DLD1 (cell line): Measurements from ENCODE around the gene MOBP.

Experiments used
- in situ Hi-C: cut with HindIII; loops from 2 replicates; pipeline ENCODE4 v1.10.0; 2017; ENCODE audit warnings: low sequenced_read_pairs

The MOBP gene

DNA sequence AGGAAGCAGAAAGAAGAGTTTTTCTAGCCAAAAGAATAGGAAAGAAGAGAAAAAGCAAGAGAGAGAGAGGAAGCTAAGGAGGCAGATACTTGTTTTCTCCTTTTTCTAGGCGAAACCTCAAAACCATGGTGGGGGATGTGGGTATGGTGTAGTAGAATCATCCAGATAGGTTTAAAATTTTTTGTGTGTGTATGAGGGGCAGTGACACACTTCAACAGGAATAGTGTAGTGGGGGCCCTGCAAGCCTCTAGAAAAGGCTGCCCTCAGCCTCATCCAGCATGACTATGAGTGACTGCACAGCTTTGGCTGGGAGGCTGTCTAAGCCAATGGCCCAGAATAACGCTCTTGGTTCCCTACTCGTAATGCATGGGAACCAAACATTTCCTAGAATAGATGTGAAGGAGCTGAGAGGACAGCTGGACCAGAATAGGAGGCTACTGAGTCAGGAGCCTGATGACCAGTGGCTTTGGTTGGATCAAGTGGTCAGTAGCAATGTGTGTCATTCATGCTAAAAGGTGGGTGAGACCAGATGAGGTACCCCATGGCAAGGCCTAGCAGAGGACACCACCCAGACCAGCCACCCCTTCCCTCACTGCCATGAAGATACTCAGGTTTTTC, 24.4 kb downstream of the MOBP start:
- in situ Hi-C loops, result no loop called here

DNA sequence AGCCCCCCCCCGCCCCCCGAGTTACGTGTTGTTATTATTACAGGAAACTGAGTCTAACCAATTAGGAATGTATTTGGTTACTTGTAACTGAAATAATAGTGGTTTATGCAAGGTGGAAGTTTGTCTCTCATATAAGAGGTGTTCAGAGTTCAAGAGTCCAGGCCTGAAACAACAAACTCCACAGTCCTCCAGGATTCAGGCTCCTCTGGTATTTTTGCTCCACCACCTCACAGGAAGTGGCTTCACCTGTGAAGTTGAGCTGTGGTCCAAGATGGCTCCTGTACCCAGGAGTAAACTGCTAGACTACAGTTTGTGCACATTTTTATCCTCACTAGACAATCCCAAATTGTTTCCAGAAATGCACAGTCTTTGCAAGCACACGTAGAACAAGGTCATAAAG, 27.3 kb downstream of the MOBP start:
- in situ Hi-C loops, result no loop called here

DNA sequence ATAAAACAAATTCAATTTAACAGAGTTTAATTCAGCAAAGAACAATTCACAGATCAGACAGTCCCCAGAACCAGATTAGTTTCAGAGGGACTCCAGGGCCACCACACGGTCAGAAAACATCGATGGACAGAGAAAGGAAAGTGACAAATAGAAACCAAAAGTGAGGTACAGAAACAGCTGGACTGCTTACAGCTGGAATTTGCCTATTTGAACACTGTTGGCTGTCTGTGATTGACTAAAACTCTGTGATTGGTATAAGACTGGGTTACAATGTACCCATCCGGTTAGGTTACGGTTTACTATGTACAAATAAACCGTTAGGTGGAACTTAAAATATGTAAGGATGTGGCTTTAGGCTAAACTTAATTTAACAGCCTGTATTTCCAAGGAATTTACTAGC, 30.3 kb downstream of the MOBP start:
- in situ Hi-C loops, result no loop called here

DNA sequence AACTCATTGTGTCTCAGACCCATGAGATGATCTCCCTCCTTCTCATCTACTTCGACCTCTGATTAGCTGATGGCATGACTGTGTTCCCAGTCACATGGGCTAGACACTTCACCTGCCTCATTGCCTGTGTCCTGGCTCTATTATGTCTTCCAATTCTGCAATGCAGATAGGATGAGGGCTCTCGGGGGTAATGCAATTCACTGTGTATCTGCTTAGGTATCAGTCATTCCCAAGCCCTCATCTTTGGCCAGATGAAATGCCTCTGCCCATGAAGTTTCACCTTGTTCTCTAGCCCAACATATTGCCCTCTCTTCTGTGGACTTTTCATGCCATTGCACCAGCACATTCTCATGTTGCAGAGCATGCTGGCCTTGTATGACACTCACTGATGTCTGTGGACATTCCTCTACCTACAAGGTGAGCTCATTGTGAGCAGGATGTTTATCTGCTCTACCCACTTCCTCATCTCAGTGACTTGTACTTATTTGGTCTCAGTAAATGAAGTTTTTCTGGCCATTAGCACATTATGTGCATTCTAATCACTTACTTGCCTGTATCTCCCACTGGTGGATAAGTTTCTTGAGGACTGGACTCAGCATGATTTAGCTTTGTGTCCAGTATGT, 32.3 kb downstream of the MOBP start:
- in situ Hi-C loops, result no loop called here

DNA sequence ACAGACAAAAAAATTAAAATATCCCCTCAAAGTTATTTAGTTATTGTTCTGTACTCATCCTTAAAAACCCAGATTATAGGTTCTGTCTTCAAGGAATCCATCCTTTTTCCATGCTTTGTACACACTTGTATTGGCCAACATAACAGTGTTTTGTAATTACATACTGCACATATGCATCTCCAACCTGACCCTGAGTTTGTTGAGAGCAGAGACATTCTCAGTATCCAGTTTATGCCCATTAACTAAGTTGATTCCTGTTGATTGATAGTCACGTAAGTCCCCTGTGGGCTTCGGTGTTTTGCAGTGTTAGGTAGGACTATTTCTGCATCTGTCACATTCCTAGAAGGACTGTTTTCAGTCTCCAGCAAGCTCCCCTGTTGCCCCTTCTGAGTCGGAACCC, 33.6 kb downstream of the MOBP start:
- in situ Hi-C loops, result no loop called here

DNA sequence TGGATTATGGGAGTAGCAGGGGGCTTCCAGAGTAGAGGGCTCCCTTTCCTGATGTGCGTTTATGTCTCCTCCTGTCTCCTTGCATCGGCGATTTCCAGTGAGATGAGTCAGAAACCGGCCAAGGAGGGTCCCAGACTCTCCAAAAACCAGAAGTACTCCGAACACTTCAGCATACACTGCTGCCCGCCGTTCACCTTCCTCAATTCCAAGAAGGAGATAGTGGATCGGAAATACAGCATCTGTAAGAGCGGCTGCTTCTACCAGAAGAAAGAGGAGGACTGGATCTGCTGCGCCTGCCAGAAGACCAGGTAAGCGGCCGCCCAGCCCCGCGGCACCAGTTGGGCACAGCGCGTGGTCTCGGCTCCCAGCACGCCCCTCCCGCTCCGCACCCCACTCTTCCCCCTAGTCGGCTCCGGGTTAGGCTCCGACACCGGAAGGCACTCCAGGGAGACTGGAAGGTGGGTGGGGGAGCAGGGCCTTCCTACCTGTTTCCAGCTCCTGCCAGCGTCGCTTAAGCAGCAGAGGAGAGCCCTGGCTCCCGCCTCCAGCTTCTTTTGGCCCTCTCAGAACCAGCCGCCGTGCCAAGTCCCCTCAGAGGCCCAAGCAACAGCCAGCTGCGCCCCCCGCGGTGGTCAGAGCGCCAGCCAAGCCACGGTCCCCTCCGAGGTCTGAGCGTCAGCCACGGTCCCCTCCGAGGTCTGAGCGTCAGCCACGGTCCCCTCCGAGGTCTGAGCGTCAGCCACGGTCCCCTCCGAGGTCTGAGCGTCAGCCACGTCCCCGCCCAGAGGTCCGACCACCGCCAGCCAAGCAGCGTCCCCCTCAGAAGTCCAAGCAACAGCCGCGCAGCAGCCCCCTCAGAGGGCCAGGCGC, 34.7 kb downstream of the MOBP start:
- in situ Hi-C loops, result no loop called here

DNA sequence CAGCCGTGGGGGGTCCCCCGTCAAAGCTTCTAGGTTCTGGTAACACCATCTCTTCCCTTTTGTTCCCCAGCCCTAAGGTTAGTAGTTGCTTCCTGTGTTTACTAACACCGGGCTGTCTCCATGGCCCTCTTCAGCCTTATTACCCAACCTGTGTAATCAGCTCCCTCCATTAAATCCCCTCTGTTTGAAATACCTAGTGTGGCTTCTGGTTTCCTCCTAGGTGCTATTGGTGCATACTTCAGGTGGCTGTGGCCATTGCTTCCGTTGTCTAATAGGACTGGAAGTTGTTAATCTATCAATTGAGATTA, 35.3 kb downstream of the MOBP start:
- in situ Hi-C loops, result no loop called here

DNA sequence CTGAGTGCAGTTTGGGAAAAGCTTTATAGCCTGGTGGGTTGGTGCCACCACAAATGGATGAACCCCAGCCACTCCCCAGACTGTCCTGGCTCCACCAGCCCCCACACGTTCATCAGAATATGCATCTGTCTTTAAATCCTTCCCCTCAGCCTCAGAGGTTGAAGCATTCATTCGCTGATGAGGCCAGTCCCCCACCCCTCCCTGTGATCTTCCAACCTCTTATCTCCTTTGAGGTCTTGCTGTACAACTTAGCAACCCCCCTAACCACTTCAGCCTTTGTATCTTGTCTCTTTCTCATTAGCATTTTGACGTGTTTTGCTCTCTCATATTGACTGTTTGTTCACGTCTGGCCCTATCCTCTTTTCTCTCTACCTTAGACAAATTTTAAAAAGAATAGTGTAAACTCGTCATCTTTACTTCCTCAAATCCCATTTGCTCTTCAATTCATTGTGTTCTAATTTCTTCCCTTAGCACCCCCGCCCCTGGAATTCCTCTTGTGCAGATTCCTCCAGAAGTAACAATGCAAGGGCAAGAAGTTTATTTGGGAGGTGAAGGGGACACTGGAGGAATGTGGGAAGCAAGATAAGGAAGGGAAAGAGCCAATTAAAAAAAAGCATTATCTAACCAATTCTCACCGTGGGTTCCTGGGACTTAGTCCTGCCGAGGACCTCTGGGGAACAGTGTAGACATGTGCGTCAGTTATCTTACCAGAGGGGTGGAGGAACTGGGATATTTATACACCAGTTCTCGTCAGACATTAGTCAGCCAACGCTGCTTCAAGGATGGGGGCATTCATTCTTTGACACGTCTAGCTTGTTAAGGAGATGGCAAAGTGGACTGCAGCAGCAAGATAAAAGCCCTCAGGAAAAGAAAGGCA, 38.6 kb downstream of the MOBP start:
- in situ Hi-C loops, result no loop called here

DNA sequence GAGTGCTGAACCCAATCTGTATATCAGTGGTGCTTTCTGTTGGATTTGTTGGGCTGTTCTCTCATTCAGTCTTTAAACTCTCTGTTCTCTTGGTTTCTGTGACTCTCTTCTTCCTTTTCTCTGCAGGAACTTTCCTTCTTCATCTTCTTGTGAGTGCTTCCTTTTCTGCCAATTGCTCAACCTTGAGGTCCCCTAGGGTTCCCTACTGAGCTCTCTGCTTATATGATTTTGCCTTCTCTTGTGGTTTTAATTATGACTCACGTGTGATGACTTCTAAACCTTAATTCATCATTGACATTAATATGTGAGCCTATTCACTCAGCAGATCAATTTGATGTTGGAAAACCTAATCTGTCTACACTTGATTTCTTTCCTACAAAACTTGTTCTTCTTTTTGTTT, 39.4 kb downstream of the MOBP start:
- in situ Hi-C loops, result no loop called here

DNA sequence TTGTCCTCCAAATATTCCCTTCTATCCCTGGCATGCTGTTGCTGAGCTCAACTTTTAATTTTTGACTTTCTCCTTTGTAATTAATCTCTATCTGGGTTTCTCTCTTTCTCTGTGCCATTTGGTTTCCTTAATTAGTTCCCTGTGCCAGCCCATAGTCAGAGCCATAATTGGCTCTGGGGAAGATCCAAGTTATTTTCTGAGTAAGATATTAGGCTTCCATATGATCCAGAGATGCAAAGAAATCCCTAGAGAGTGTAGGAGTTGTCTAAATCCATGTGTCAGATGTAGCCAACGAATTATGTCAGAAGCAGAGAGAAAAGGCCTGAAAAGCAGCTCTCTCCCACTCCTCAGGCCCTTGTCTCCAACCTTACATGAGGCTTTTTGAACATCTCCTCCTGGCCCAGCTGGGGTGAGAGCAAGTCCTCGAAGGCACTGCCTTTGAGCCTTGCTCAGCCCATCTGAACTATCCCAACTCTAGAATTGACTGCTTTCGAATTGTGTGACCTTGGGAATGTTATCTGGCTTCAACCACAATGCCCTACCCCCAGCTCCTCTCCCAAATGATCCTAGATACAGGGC, 46.4 kb downstream of the MOBP start:
- in situ Hi-C loops, result no loop called here

DNA sequence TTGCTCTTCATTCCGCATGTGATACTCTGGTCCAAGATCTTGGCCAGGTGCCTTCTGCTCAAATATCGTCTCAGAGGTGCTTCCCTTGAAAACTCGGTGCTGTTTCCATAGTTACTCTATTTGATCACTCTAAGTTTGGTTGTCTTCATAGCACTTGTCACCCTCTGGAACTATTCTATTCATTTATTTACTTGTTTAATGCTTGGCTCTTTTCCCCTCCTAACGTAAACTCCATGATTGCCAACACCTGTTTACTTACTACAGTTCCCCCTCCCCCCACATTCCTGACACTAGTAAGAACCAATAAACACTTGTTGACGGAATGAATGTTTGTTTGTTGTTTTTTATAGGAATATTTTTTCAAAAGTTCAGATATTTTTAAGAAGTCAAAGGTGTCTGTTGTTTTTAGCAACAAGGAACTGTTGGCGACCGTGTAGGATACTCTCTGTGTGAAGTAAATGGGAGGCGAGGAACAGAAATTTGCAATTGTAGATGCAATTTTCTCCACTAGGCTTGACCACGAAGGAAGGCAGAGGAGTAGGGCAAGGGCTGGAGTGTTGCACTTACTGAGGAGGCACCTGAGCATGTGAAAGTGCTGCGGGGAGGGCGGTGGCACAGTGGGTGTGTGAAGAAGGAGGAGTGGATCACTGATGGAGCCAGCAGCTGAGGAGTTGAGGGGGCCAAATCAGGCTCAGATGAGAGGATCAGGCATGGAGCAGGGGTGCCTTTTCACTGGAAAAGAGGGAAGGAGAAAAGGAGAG, 48.4 kb downstream of the MOBP start:
- in situ Hi-C loops, result no loop called here

DNA sequence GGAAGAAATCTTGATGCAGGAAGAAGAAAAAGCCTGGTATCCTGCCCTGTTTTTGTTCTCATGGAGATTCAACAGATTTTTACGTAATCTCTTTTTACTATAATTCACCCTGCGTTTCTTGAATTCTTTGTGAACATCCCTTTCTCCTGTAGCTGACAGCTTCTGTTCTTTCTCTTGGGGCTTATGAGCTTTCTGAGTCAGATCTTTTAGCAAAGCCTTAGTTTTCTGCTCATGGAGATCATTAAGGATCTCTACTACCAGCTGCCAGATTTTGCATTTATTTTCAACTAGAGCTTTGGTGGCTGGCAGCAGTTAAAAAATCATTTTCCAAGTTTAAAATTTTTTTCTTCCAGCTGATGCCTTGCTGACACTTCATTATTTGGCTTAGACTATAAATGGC, 51.6 kb downstream of the MOBP start:
- in situ Hi-C loops, result no loop called here

DNA sequence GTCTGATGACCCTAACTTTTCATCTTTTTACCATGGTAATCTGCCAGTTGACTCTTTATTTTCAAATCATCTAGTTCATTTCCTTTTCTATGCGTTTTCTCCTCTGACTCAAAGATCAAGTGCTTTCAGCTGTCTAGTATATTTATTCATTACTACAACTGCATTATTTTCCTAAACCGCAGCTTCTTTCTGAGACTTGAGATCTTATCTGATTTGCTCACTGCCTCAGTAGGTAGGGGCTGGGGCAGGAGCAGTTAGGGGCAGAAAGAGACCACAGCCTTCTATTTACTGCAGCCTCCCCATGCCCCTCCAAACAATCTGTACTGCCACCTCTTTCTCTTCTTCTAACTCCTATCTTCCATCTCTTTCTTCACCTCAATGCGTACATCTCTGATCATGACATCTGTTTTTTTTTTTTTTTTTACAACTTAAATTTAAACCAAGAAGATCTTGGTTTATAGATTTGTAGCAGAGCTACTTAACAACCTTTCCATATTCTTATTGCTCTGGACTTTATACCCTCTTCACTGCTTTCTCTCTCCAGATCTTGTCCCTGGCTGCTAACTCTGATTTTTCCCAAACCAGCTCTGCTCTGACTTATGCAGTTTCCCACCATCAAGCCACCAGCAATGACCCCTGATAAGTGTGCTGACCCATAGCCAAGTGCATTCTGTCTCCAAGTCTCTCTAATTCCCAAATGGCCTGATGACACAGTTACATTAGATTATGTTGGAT, 52.2 kb downstream of the MOBP start:
- in situ Hi-C loops, result no loop called here

DNA sequence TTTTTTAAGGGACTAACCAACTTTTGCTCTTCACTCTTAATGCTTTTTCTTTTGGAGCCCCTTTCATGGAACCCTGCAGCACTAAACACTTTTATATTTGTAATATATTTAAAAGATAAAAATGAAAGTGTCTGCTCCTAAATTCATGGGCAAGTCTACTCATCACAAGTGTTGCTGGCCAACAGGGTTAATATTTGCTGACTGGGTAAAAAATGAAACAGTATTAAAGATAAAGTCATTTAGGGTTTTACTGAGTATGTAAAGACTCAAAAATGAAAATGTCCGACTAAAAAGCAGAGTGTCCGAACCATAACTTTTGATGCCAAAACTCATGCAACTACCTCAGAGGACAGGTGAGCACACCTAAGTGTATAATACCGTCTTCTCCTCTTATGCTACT, 54.0 kb downstream of the MOBP start:
- in situ Hi-C loops, result no loop called here

DNA sequence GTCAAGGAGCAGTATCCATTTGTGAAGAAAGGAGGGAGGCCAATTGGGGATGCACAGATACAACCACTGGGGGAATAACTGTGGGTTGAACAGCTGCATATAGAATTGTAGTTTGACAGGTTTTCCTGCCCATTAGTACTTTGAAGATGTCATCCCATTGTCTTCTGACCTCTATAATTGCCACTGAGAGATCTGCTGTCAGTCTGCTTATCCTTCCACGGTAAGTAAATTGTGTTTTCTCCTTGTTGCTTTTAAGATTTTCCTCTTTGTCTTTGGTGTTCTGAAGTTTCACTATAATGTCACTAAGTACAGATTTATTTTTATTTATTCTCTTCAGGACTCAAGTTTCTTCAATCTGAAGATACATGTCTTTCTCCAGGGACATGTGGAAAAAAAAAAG, 56.6 kb downstream of the MOBP start:
- in situ Hi-C loops, result no loop called here

DNA sequence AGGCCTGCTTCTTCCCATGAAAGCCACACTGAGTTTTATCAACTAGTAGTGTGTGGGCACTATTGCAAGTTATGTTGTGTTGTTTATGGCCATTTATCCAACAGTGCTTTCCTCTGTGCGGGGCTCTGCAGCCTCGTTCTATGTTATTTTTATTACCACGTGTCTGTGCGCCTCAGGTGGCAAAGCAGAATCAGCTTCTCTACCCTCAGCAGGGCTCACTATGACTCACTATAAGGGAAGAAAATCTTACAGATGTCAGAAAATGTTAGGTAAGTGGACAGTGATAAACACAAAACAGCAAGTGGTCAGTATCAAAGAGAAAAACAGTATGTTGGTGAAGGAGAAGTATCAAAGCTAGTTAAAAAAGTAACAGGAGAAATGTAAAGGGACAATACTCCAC, 61.4 kb downstream of the MOBP start:
- in situ Hi-C loops, result no loop called here

DNA sequence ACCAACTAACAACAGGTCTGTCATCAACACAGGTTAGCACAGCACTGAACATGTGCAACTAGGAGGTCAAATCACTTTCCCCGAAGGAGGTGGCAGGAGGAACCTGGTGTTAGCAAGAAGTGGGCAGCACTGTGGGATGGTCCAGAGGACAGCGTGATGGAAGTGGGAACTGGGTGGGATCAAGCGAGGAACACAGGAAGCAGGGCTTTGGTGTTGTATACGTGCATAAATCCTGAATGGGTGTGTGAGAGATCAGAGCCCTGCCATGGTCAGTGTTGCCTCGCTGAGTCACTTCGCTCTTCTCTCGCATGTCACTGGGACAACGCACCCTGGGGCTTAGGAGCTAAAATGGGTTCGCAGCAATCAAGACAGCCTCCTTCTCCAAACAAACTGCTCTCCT, 62.1 kb downstream of the MOBP start:
- in situ Hi-C loops, result no loop called here

DNA sequence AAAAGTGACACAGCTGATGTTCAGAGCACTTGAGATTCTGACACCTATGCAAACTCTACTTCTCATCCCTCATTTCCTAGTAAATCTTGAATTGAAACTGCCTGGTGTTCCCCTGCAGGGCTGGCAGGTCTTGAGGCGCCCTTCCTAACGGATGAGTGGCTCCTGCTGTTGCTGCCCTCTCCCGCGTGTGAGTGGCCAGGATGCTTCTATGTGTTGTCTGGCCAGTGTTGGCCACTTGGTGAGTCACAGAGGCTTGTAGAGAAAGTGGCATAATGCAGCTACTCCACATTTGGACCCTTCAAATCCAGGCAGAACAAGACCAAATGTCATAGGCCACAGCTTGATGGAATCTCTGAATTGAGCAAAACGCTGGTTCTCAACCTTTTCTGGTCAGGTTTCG, 63.6 kb downstream of the MOBP start:
- in situ Hi-C loops, result no loop called here

DNA sequence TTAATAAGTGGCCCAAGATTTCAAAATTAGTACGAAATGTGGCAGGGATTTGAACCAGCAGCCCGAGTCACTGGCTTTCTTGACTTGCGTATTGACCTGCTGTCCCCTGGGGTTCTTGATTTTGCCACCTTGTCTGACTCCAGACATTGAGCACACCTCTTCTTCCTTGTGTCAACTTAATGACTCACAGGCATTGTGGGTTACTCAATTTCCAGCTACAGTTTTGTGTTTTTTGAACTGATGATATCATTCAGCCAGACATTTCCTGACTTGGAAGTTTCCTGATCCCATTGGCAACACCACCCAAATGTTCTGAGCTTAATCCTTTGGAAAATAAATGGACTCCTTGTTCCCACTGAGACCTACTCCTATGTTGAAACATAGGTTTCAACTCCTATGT, 64.2 kb downstream of the MOBP start:
- in situ Hi-C loops, result no loop called here

DNA sequence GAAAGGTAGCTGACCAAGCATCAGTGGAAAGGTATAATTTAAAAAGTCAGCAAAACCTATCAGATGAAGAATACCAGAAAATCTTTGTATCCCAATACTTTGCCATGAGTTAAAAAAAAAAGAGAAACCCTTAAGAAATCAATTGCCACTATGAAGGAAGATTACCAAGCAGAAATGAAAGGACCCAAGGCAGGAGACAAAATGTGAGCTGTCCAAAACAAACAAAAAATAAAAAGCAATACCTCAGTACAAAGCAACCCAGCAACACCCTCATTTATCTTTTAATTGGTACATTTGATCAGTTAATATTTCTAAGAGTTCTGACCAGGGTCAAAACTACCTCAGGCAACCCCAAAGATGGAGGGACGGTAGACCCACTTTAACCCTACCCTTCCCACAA, 65.3 kb downstream of the MOBP start:
- in situ Hi-C loops, result no loop called here
